HG03354 (cell line): ENCODE data around the gene MYT1.
"Not testable (repeated sequence)": the region's sequence is repeated elsewhere in the genome, so short reads cannot be mapped to it uniquely, and the experiment has no call there.

ENCODE experiments used
- ATAC-seq: cut with Tn5 transposase; IDR thresholded peaks from one replicate; pipeline ENCODE4 v1.9.1; 2021; ENCODE audit warnings: mild to moderate bottlenecking; ENCODE audit not compliant: unreplicated experiment, poor library complexity, severe bottlenecking

The MYT1 gene

GRCh38 chr20:64164123-64164836 lies at the start of gene MYT1:
Gene MYT1, plus strand, starts transcription at chr20:64164452. Its CDS starts 34,410 bp downstream, at chr20:64198862.
- ATAC-seq, result no peak

- no peak for ATAC-seq
Measured at GRCh38 chr20:64115171-64115911, 48.9 kb upstream of the MYT1 start.

GRCh38 chr20:64116016-64116415 lies 48.2 kb upstream of the MYT1 start:
- ATAC-seq, result no peak

GRCh38 chr20:64116541-64117431 lies 47.5 kb upstream of the MYT1 start:
- ATAC-seq, result no peak

GRCh38 chr20:64117432-64117777 lies 46.8 kb upstream of the MYT1 start:
- not testable (repeated sequence) for ATAC-seq

GRCh38 chr20:64119301-64119680 lies 45.0 kb upstream of the MYT1 start:
- no peak for ATAC-seq

- ATAC-seq, result no peak
Measured at GRCh38 chr20:64119681-64120341, 44.4 kb upstream of the MYT1 start.

- no peak for ATAC-seq
Measured at GRCh38 chr20:64121586-64121985, 42.7 kb upstream of the MYT1 start.

- not testable (repeated sequence) for ATAC-seq
Measured at GRCh38 chr20:64122927-64123326, 41.3 kb upstream of the MYT1 start.

GRCh38 chr20:64123517-64123916 lies 40.7 kb upstream of the MYT1 start:
- ATAC-seq, result not testable (repeated sequence)

- no peak for ATAC-seq
Measured at GRCh38 chr20:64129146-64129782, 35.0 kb upstream of the MYT1 start.

GRCh38 chr20:64130271-64130670 lies 34.0 kb upstream of the MYT1 start:
- no peak for ATAC-seq

- ATAC-seq, result no peak
Measured at GRCh38 chr20:64130876-64131275, 33.4 kb upstream of the MYT1 start.

- ATAC-seq, result no peak
Measured at GRCh38 chr20:64131406-64131805, 32.8 kb upstream of the MYT1 start.

- no peak for ATAC-seq
Measured at GRCh38 chr20:64133951-64134407, 30.3 kb upstream of the MYT1 start.

- ATAC-seq, result not testable (repeated sequence)
Measured at GRCh38 chr20:64134744-64135143, 29.5 kb upstream of the MYT1 start.

GRCh38 chr20:64136004-64136710 lies 28.1 kb upstream of the MYT1 start:
- ATAC-seq, result no peak

- no peak for ATAC-seq
Measured at GRCh38 chr20:64137598-64138031, 26.6 kb upstream of the MYT1 start.
